ENCODE results near the gene TSPAN2. TPM values are rescaled to one million over a fixed set of nuclear protein-coding genes. Genes with fewer than 3 reads are reported as not detected.

Gene TSPAN2
- total RNA-seq, 1 donor from 2014 or later: 0.34 TPM

Other genes starting within 250 kb of the TSPAN2 start
- not detected in 2 replicates for gene SYCP1, start 234.6 kb downstream of the TSPAN2 start, total RNA-seq
- gene TSHB, start 59.7 kb downstream of the TSPAN2 start, total RNA-seq: not detected in 2 replicates
- not detected in 2 replicates for gene NGF, start 248.7 kb upstream of the TSPAN2 start, total RNA-seq

All from activated T-helper 1 cell treated with anti-CD3 and anti-CD28 coated beads, Interleukin-12 subunit alpha, Interleukin-12 subunit beta, Interleukin-2, Interleukin-4 antibody, amounts not matched to agents 30 ng/mL and 10 ng/mL and 1 ng/mL, durations not matched to agents 14 hours and 24 hours and 36 hours (primary cell).